GM19193 (cell line): ENCODE data around the gene FBLIM1.

Experiments used
- POLR2A ChIP-seq: IDR thresholded peaks from 4 replicates; pipeline ENCODE4 v1.6.1; 2011; ENCODE audit not compliant: insufficient read depth, insufficient read length; ENCODE audit errors: extremely low read depth

FBLIM1 gene

DNA sequence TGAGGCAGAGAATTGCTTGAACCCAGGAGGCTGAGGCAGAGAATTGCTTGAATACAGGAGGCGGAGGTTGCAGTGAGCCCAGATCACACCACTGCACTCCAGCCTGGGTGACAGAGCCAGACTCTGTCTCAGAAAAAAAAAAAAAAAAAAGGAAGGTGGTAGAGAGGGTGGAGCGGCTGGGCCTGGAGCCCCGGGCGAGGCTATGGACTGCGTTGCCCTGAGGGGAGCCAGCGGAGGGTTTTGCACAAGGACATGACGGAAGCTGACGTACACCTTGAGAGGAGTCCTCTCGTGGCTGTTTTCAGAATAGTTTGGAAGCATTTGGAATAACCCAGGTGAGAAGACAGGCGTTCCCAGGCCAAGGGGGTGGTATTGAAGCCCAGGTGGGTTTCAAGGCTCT is 6.9 kb upstream of the FBLIM1 start:
- TF ChIP-seq POLR2A, result no peak

DNA sequence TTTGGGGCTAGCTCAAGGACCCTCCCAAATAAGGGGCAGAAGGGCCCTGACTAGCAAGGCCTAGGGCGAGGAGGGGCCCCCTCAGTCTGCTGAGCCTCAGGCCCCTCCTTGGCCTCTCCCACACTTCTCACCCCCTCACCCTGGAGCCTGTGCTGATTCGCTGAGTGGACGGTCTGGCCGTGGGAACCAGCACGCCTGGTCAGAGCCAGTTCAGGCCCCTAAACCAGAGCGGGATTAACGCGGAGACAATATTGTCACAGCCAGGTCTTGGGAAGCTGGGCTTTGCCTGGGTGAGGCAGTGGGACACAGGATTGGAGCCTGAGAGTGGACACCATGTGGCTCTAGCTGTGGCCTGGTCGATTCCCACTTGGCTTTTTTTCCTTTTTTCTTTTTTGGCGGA is 4.8 kb upstream of the FBLIM1 start:
- no peak for TF ChIP-seq POLR2A

DNA sequence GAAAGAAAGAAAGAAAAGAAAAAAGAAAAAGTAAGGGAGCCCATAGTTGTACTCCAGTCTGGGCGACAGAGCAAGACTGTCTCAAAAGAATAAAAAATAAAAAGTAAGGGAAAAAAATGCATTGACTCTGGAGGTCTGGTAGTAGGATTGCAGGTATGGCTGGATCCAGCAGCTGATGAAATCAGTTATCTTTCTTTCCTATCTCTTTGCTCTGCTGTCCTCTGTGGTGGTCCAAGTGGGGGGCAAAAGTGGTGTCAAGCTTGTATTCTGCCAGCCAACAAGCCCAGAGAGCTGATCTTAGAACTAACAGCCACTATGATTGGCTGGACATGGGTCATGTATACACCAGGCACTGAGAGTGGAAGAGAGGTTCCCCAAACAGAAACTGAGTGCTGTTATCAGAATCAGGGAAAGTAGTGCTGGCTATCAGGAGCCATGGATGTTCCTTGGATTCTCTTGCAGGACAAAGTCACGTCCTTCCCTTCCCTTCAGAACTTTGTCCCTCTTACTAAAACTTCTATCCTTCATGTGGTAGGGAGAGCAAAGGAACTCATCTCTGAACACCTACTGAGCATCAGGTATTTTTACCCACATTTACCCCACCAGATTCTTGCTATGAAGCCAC is 3.5 kb upstream of the FBLIM1 start:
- no peak for TF ChIP-seq POLR2A

DNA sequence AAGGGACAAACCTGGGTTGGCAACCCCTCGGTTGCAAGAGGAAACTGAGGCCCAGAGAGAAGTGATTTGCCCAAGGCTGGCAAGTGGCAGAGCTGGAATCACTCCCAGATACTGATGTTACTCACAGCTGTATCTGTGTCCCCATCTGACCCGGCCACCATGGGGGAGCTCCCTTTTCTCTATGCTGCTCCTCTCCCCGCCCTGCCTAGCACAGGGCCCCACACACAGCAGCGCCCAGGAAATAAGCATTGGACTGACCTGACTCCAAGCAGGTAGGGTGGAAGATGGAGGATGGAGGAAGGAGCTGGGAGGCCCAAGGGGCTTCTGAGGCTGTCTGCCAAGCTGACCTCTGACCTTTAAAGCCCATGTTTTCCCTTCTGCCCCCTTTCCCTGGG is 3.0 kb upstream of the FBLIM1 start:
- no peak for TF ChIP-seq POLR2A

DNA sequence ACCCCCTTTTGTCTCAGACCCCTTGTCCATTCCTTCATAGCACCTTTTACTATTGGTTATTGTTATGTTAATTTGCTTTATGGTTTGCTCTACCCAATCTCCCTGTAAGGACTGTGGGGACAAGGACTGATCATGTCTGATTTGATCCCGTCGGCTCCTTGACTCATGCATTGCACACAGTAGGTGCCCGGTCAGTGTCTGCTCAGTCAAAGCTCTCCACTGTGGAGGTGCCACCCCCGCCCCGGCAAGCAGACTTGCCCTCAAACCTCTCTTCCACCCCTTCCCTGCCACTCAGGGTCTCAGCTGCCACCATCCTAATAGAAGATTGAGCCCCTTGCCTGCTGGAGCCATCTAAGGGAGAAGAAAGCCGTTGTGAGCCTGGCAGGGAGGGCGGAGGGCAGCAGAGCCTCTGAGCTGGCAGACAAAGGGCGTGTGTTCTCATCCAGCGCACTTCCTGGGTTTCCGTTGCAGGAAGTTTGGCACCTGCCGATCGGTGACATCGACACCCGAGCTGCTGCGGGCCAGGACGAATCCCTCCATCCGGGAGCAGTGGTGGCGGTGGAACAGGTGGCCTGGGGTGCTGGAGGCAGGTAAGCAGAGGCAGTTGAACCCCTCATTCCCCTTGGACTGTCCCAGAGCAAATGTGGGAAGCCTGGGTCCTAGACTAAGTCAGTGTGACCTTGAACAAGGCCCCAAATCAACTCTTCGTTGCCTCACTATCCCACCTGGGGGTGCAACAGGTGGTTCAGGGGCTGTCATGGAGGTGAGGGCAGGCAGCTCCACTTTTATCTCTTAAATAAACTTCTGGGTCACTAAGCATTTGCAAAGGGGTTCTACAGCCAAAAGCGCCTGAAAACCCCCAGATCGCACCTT is 2.2 kb upstream of the FBLIM1 start:
- no peak for TF ChIP-seq POLR2A

DNA sequence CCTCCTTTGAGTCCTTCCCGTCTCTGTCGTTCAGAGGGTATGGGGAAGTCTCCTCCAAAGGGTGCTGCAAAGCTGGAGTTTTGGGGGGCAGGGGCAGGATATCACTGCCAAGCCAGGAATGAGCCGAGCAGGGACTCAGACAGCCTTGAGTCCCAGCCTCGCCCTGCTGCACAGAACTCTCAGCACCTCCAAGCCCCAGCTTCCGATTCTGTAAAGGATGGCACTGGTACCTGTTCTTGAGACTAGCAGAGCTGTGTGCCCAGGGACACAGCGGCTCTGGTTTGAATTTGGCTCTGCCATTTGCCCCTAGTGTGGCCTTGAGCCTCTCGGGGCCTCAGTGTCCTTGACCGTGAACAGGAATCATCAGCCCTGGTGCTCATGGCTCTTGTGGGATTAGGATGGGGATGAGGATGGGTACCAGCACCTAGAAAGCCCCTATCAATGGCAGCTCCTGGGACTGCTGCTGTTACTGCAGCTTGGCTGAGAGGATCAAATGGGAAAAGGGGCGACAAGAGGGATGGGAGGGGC is 1.5 kb upstream of the FBLIM1 start:
- TF ChIP-seq POLR2A, result no peak

DNA sequence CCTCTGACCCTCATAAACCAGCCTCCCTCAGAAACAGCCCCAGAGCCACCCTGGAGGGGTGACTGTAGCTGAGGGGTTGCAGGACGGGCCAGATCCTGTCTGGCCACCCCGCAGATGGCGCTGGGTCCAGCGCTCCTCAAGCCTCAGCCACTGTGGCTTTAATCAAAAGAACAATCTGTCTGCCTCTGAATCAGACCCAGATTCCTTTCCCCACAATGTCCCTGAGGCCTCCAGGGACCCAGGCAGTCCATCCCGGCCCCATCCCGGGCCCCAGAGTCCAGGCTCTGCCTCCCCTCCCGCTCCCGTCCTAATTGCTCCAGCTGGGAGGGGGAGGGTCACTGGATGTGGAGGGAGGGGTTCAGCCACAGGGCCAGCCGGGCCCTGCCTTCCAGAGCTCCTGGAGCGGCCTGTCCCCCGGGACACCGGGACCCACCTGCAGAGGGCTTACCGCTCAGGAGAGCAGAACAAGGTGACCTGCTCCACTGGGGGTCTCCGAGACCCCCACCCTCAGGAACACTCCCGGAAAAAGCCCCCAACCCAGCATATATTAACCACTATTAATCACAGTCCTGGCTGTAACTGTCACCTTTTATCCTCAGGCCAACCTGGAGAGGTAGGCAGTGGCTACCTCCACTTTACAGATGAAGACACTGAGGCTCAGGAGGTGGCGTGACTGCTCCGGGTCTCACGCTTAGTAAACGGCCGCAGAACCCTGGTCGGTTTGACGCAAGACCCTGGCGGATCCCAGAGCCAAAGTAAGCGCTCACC is 836 bp upstream of the FBLIM1 start:
- TF ChIP-seq POLR2A, result no peak

DNA sequence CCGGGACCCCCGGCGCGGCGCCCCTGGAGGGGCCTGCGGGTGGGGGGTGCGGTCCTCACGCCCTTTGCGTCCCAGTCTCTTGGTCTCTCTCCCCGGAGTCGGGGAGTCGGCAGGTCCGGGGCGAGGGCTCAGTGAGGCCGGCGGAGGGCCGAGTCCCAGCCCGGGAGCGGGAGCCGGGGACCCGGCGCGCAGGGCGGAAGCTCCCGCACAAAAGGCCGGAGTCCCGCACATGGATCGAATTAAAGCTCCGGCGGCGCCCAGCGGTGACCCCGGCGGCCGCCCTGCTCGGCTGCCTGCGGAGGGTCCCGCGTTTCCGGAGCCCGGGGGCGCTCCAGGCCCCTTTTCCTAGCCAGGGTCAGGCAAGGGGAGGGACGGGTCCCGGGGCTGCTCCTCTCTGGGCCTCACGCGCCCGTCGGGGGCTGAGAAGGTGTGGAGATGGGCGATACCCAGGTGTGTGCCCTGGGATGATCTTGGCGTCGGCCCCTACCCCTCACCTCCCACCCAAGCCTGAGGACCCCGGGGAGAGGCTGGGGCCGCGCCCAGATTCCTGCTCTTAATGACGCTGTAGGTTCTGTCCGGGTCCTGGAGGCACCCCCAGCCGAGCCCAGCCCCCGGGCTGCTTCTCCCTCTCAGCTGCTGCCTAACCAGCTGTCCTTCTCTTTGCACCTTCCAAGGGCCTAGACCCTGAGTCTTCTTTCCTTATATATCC is 512 bp downstream of the FBLIM1 start:
- TF ChIP-seq POLR2A, result no peak

DNA sequence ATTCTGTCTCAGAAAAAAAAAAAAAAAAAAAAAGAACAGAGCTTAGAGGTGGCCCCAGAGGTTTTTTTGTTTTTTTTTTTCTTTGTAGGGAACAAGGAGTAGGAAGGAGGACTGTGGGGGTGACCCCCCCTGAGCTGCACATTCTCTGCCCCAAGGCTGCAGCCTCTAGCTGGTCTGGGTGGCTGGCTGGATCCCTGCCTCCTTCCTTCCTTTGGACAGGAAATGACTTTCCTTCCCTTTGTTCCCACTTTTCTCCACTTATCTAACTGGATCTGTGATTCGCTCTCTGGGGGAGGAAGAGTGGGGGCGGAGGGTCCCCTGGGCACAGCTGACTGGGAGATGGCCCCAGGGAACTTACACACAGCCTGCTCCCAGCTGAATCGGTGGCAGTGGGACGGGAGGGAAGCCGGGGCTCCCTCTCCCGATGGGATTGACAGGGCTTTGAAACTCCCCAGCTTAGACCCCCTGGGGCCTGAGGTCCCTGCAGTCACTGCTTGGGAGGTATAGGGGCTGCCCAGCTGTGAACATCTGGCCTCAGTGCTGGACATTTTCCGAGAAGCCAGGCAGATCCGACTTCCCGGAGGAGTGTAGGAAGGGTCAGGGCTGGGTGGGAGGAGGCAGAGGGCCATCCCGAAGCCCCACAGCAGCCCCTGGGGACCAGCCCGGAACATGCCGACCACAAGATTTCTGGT is 2.1 kb downstream of the FBLIM1 start:
- no peak for TF ChIP-seq POLR2A

DNA sequence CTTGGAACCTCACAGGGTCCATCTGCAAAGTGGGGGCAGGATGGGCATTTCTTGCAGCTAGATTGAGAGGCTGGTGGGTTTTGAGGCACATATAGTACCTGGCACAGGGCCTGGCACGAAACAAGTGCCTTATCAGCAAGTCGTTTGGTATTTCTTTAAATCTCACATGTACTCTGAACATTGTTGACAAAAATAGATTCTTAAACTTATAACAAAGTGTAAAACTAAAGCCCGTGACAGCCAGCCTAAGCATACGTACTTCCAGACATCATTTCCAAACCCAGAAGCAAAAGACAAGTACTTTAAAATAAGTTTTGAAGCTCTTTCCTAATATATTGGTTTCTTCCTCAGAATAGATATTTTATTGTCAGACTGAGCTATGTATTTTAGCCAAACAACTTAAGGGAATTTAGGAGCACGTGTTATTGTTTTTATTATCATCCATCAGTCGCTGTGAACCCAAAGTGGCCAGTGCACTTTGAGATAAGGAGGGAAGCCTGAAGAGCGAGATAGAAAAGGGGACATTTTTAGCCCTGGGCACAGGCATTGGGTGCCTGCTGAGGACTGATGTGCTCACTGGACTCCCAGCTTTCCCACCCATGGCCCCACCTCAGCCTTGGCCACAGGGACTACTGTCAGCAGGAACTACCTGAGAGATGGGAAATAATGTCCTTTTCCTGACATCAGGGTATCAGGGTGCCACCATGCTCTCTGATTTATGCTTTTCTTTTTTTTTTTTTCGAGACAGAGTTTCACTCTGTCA is 3.0 kb downstream of the FBLIM1 start:
- no peak for TF ChIP-seq POLR2A

DNA sequence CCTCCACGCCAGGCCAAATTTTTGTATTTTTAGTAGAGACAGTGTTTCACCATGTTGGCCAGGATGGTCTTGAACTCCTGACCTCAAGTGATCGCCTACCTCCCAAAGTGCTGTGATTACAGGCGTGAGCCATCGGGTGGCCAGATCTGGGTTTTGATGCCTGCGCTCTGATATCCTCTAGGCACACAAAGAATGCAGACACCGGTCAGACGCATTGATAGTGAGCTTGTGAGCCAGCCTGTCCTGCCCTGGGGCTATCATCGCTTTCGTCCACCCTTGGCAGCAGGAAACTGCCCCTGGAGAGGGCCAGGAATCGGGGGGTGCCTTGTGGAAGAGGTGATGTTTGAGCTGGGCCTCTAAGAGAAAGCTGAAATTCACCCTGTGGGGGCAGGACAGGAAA is 4.0 kb downstream of the FBLIM1 start:
- TF ChIP-seq POLR2A, result no peak

DNA sequence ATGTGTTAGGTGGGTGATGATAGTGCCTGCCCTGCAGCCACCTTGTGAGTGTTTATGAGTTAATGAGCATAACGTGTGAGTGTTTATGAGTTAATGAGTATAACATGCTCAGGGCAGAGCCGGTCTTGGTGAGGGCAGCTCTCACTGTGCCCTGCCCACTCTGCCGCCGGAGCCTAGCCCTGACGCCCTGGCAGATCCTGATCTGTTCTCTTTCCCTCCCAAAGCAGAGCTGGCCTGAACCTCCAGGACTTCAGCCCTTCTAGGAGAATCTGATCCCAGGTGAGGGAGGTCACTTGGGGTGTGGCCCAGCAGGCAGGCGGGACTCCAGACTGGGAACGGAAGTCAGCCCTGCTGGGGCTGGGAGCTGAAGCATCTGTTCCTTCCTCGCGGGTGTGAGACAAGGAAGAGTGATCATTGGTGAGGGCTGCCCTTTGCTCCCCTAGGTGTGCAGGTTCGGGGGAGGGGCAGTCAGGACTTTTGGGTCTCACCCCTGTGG is 5.7 kb downstream of the FBLIM1 start:
- TF ChIP-seq POLR2A, result no peak

DNA sequence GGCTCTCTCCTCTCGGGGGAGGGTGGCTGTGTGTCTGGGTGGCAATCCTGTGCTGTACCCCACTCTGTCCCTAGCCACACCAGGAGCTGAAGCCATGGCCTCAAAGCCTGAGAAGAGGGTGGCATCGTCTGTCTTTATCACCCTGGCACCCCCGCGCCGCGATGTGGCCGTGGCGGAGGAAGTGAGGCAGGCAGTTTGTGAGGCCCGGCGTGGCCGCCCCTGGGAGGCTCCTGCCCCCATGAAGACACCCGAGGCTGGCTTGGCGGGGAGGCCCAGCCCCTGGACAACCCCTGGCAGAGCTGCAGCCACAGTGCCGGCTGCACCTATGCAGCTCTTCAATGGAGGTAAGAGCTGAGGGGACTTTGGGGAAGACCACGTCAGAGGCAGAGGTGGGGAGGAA is 6.3 kb downstream of the FBLIM1 start:
- no peak for TF ChIP-seq POLR2A
